ENCODE data around the gene PCNX4. TPM values are rescaled to one million over a fixed set of nuclear protein-coding genes. Genes with fewer than 3 reads are reported as not detected.

Gene PCNX4
- total and polyA plus RNA-seq, 2 experiments from 2014 or later, result 22.9 to 77.5 TPM

DNA sequence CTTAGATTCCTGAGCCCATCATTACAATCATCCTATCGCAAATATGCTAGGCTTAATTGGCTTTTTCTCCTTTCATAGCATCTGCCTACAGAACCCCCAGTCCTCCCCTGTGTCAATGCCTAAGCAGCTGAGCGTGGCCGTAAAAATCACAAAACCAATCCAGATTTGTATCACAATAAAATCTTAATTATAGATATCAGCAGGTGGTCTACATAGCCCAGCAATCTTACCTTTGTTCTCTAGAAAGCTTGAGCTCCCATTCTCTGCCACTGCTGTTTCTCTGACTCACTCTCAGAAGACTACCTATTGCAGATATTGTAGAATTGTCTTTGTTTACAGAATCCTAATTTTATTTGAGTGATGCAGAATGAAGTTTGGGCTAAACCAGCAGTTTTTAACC, 119.4 kb downstream of the PCNX4 start:
- no peak overlapping the region for H3K4me3 Mint-ChIP-seq
- H3K4me2 ChIP-seq, result peak overlapping the region; percentile 45; the same call in 1 of the 2 replicates
- no peak overlapping the region for H3K27ac Mint-ChIP-seq

More for the DNA sequence above, 119.4 kb downstream of the PCNX4 start:
- DNase-seq (ENCODE audit: low spot score) (peak; percentile 33), ATAC-seq (peak; percentile 36; the same call in 1 of the 3 replicates)
- no peaks in the 10 kb centered on the region for H3K79me2 ChIP-seq (replicated peaks; ENCODE audit: insufficient read depth)
- no peaks in the 10 kb centered on the region for H3F3A ChIP-seq (replicated peaks; ENCODE audit: low read depth)
- no peak overlapping the region for H3K4me3 ChIP-seq
- Mint-ChIP-seq H3K4me1 (peaks cover 9% of the 10 kb centered on the region), H3K27me3 (ENCODE audit: insufficient read depth, low read depth, poor library complexity) (peaks cover 1% of the 10 kb centered on the region), H3K9me3 (no peaks in the 10 kb centered on the region), H3K36me3 (ENCODE audit: low read depth) (no peaks in the 10 kb centered on the region)
- H3K4me1 ChIP-seq (ENCODE audit: insufficient read depth), result peaks cover 16% of the 10 kb centered on the region; the same call in 1 of the 2 replicates
- peaks cover 7% of the 10 kb centered on the region; the same call in 1 of the 2 replicates for H3K9me2 ChIP-seq (ENCODE audit: insufficient read depth)
- H3K27me3 ChIP-seq (ENCODE audit: insufficient read depth), result no peaks in the 10 kb centered on the region
- H4K20me1 ChIP-seq (replicated peaks; ENCODE audit: insufficient read depth), result no peaks in the 10 kb centered on the region
- TF ChIP-seq ZNF114 (CRISPR knock-in tag; IDR thresholded peaks at IDR 0.05), result no peak
- no peak for TF ChIP-seq ZNF331 (CRISPR knock-in tag; IDR thresholded peaks at IDR 0.05; ENCODE audit: low read depth)
- no peak for TF ChIP-seq JUNB (IDR thresholded peaks at IDR 0.05; ENCODE audit: unreplicated experiment)
- TF ChIP-seq, protein P1, sequence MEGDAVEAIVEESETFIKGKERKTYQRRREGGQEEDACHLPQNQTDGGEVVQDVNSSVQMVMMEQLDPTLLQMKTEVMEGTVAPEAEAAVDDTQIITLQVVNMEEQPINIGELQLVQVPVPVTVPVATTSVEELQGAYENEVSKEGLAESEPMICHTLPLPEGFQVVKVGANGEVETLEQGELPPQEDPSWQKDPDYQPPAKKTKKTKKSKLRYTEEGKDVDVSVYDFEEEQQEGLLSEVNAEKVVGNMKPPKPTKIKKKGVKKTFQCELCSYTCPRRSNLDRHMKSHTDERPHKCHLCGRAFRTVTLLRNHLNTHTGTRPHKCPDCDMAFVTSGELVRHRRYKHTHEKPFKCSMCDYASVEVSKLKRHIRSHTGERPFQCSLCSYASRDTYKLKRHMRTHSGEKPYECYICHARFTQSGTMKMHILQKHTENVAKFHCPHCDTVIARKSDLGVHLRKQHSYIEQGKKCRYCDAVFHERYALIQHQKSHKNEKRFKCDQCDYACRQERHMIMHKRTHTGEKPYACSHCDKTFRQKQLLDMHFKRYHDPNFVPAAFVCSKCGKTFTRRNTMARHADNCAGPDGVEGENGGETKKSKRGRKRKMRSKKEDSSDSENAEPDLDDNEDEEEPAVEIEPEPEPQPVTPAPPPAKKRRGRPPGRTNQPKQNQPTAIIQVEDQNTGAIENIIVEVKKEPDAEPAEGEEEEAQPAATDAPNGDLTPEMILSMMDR (conservative IDR thresholded peaks at IDR 0.05; ENCODE audit: low read depth in 2 of 2), result no peak
- no peak for TF ChIP-seq POLR2AphosphoS5 (IDR thresholded peaks at IDR 0.05; ENCODE audit: low read depth)
- no peak for TF ChIP-seq NANOG (IDR thresholded peaks at IDR 0.05; ENCODE audit: borderline replicate concordance)
- TF ChIP-seq EZH2 (IDR thresholded peaks at IDR 0.05; ENCODE audit: low read depth, unreplicated experiment), result no peak
- TF ChIP-seq CREB1 (CRISPR knock-in tag; IDR thresholded peaks at IDR 0.05; ENCODE audit: low read depth), result no peak
- TF ChIP-seq, protein P2, sequence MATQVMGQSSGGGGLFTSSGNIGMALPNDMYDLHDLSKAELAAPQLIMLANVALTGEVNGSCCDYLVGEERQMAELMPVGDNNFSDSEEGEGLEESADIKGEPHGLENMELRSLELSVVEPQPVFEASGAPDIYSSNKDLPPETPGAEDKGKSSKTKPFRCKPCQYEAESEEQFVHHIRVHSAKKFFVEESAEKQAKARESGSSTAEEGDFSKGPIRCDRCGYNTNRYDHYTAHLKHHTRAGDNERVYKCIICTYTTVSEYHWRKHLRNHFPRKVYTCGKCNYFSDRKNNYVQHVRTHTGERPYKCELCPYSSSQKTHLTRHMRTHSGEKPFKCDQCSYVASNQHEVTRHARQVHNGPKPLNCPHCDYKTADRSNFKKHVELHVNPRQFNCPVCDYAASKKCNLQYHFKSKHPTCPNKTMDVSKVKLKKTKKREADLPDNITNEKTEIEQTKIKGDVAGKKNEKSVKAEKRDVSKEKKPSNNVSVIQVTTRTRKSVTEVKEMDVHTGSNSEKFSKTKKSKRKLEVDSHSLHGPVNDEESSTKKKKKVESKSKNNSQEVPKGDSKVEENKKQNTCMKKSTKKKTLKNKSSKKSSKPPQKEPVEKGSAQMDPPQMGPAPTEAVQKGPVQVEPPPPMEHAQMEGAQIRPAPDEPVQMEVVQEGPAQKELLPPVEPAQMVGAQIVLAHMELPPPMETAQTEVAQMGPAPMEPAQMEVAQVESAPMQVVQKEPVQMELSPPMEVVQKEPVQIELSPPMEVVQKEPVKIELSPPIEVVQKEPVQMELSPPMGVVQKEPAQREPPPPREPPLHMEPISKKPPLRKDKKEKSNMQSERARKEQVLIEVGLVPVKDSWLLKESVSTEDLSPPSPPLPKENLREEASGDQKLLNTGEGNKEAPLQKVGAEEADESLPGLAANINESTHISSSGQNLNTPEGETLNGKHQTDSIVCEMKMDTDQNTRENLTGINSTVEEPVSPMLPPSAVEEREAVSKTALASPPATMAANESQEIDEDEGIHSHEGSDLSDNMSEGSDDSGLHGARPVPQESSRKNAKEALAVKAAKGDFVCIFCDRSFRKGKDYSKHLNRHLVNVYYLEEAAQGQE (IDR thresholded peaks at IDR 0.05; ENCODE audit: unreplicated experiment), result no peak
- no peak for TF ChIP-seq ZNF462 (CRISPR knock-in tag; IDR thresholded peaks at IDR 0.05)
- no peak for TF ChIP-seq STAT1 (IDR thresholded peaks at IDR 0.05; ENCODE audit: unreplicated experiment)
- TF ChIP-seq EZH2phosphoT487 (IDR thresholded peaks at IDR 0.05; ENCODE audit: unreplicated experiment), result no peak
- no peak for TF ChIP-seq ETS1 (IDR thresholded peaks at IDR 0.05)
- no peak overlapping the region for H3K27ac ChIP-seq (ENCODE audit: low read depth)
- no peaks in the 10 kb centered on the region for H3K36me3 ChIP-seq (ENCODE audit: insufficient read depth)
- peak overlapping the region; percentile 35; the same call in 1 of the 2 replicates for H2AFZ ChIP-seq
